PC-9 (cell line): Measurements from ENCODE around the gene ONECUT2. TPM values are rescaled to one million over a fixed set of nuclear protein-coding genes. Genes with fewer than 3 reads are reported as not detected.

Experiments used
- BruUV-seq: library from RNA; stranded (reverse); fragments of 400-500 nt; replicated peaks from 2 replicates; lab custom pipeline; 2021; lab: Mats Ljungman, UMichigan
- CTCF ChIA-PET: fragments of 300-600 bp; sonication (Branson Sonifier 250); formaldehyde crosslinking; loops from one replicate; lab custom pipeline; 2022; ENCODE audit warnings: antibody characterized with exemption; lab: Charles Lee
- POLR2A ChIA-PET: fragments of 300-600 bp; sonication (Branson Sonifier 250); formaldehyde crosslinking; loops from one replicate; lab custom pipeline; 2022; ENCODE audit warnings: antibody characterized with exemption; ENCODE audit not compliant: unreplicated experiment; lab: Charles Lee
- DNase-seq, 2 experiments: peaks; one replicate each; pipeline versions ENCODE4 v3.0.0 to v3.0.0-alpha.2; 2015 to 2022; ENCODE audit warnings: mixed read lengths in 1 of 2
- H2AFZ ChIP-seq: fragments of 200-600 bp; sonication (generic); 2 replicates; pipeline ENCODE4 v1.8.1; 2017; ENCODE audit warnings: antibody characterized with exemption
- H3F3A ChIP-seq: fragments of 200-600 bp; sonication (generic); 2 replicates; pipeline ENCODE4 v1.8.1; 2017; ENCODE audit warnings: antibody characterized with exemption, mild to moderate bottlenecking, low read depth; ENCODE audit not compliant: insufficient read depth
- H3K27ac ChIP-seq: fragments of 200-600 bp; sonication (generic); 2 replicates; pipeline ENCODE4 v1.6.1; 2016; ENCODE audit warnings: mixed run types
- H3K27me3 ChIP-seq: fragments of 200-600 bp; sonication (generic); 2 replicates; pipeline ENCODE4 v1.6.1; 2016; ENCODE audit warnings: low read depth, mixed run types; ENCODE audit not compliant: insufficient read depth
- H3K36me3 ChIP-seq: fragments of 200-600 bp; sonication (generic); 2 replicates; pipeline ENCODE4 v1.6.1; 2016; ENCODE audit warnings: low read depth, mixed run types
- H3K4me1 ChIP-seq: fragments of 200-600 bp; sonication (generic); replicated peaks from 2 replicates; pipeline ENCODE4 v1.6.1; 2016; ENCODE audit warnings: mixed run types; ENCODE audit not compliant: insufficient read depth
- H3K4me2 ChIP-seq: fragments of 200-600 bp; sonication (generic); 2 replicates; pipeline ENCODE4 v1.6.1; 2017; ENCODE audit warnings: mixed run types
- H3K4me3 ChIP-seq: fragments of 200-600 bp; sonication (generic); 2 replicates; pipeline ENCODE4 v1.6.1; 2016; ENCODE audit warnings: mixed run types
- H3K79me2 ChIP-seq: fragments of 200-600 bp; sonication (generic); 2 replicates; pipeline ENCODE4 v1.6.1; 2017; ENCODE audit warnings: low read depth, mixed run types
- H3K9me2 ChIP-seq: fragments of 200-600 bp; sonication (generic); 2 replicates; pipeline ENCODE4 v1.8.1; 2017; ENCODE audit warnings: mild to moderate bottlenecking; ENCODE audit not compliant: insufficient read depth
- H3K9me3 ChIP-seq: fragments of 200-600 bp; sonication (generic); 2 replicates; pipeline ENCODE4 v1.8.1; 2016; ENCODE audit warnings: low read depth; ENCODE audit not compliant: insufficient read depth
- H4K20me1 ChIP-seq: fragments of 200-600 bp; sonication (generic); 2 replicates; pipeline ENCODE4 v1.8.1; 2017; ENCODE audit not compliant: insufficient read depth
- CTCF ChIP-seq: fragments of 200-600 bp; sonication (generic); conservative IDR thresholded peaks from 2 replicates; pipeline ENCODE4 v1.6.1; 2017; ENCODE audit warnings: mixed run types, antibody characterized with exemption, mild to moderate bottlenecking, moderate library complexity
- EZH2 ChIP-seq: fragments of 200-600 bp; sonication (generic); IDR thresholded peaks from 2 replicates; pipeline ENCODE4 v1.8.0; 2017; ENCODE audit warnings: antibody characterized with exemption, low read depth
- intact Hi-C: fragments of 100-400 bp; cut with micrococcal nuclease; formaldehyde crosslinking; loops from one replicate; pipeline ENCODE4 v1.10.0; 2022; ENCODE audit not compliant: unreplicated experiment
- total RNA-seq: library from RNA; stranded (reverse); gene quantifications from 2 replicates; pipeline ENCODE4 v1.2.3, GENCODE V29; 2021

The ONECUT2 gene
- total RNA-seq, 1 experiment from 2014 or later = 0.35 TPM

- no TSS peak for BruUV-seq
- CTCF ChIA-PET = no interaction called here
Measured at GRCh38 chr18:57439985-57440330, 4.8 kb downstream of the ONECUT2 start.

GRCh38 chr18:57440331-57441070 is 5.3 kb downstream of the ONECUT2 start:
- intact Hi-C loops = no loop called here

More at GRCh38 chr18:57439985-57440330, 4.8 kb downstream of the ONECUT2 start:
- Histone ChIP-seq H3K27me3 (no peaks in the 10 kb centered on the region), H3K4me2 (no peak overlapping the region), H3K27ac (no peak overlapping the region), H3F3A (peaks cover 9% of the 10 kb centered on the region; the same call in 1 of the 2 replicates), H4K20me1 (no peaks in the 10 kb centered on the region), H3K79me2 (peaks cover 50% of the 10 kb centered on the region), H3K36me3 (no peaks in the 10 kb centered on the region; the same call in 1 of the 2 replicates), H2AFZ (no peak overlapping the region), H3K9me2 (no peaks in the 10 kb centered on the region), H3K4me3 (no peak overlapping the region), H3K4me1 (peaks cover 28% of the 10 kb centered on the region), H3K9me3 (no peaks in the 10 kb centered on the region)
- POLR2A ChIA-PET = no interaction called here
- TF ChIP-seq EZH2 (no peak), CTCF (no peak)
- DNase-seq = no peak
- intact Hi-C loops = loop anchor here (2.0 to 10.0 kb wide), 3 partner anchors 225 to 865 kb away; no protein-coding TSS in a partner anchor

More at GRCh38 chr18:57440331-57441070, 5.3 kb downstream of the ONECUT2 start:
- BruUV-seq = no TSS peak
- Histone ChIP-seq H3K4me2 (no peak overlapping the region), H3K36me3 (no peaks in the 10 kb centered on the region; the same call in 1 of the 2 replicates), H3K27me3 (no peaks in the 10 kb centered on the region), H3K27ac (no peak overlapping the region), H2AFZ (no peak overlapping the region), H3K79me2 (peaks cover 50% of the 10 kb centered on the region), H3K4me3 (no peak overlapping the region), H4K20me1 (no peaks in the 10 kb centered on the region), H3F3A (peaks cover 13% of the 10 kb centered on the region; the same call in 1 of the 2 replicates), H3K9me2 (no peaks in the 10 kb centered on the region), H3K9me3 (no peaks in the 10 kb centered on the region), H3K4me1 (peaks cover 34% of the 10 kb centered on the region)
- CTCF ChIA-PET = no interaction called here
- POLR2A ChIA-PET = no interaction called here
- DNase-seq = no peak
- no peak for TF ChIP-seq CTCF
- TF ChIP-seq EZH2 = no peak
